Suppressor macrophage treated with lipopolysaccharide for 4 hours (primary cell): Measurements from ENCODE around the gene RASGRF2.

Source experiments
- DNase-seq: peaks from one replicate; pipeline ENCODE4 v3.0.0-alpha.2; 2020

RASGRF2 gene

GRCh38 chr5:81213070-81213469 is 252.9 kb downstream of the RASGRF2 start:
- DNase-seq = no peak

- no peak for DNase-seq
These were observed 254.7 kb downstream of the RASGRF2 start for GRCh38 chr5:81214848-81215247.

- DNase-seq = no peak
These were observed 256.0 kb downstream of the RASGRF2 start for GRCh38 chr5:81216152-81216551.

GRCh38 chr5:81219389-81219788 is 259.2 kb downstream of the RASGRF2 start:
- DNase-seq = no peak

GRCh38 chr5:81222285-81222684 is 262.1 kb downstream of the RASGRF2 start:
- DNase-seq = no peak

GRCh38 chr5:81225463-81225862 is 265.3 kb downstream of the RASGRF2 start:
- no peak for DNase-seq

- DNase-seq = no peak
These were observed 266.1 kb downstream of the RASGRF2 start for GRCh38 chr5:81226286-81226685.

GRCh38 chr5:81226949-81227348 is 266.8 kb downstream of the RASGRF2 start:
- no peak for DNase-seq

GRCh38 chr5:81228084-81228483 is 267.9 kb downstream of the RASGRF2 start:
- DNase-seq = no peak

GRCh38 chr5:81230416-81230815 is 270.3 kb downstream of the RASGRF2 start:
- no peak for DNase-seq

GRCh38 chr5:81232464-81233079 is 272.4 kb downstream of the RASGRF2 start:
- no peak for DNase-seq

- DNase-seq = no peak
These were observed 273.0 kb downstream of the RASGRF2 start, which contains the start of gene CKMT2 for GRCh38 chr5:81233080-81233634. Gene CKMT2 (plus strand): TSS chr5:81233322. CDS start chr5:81251133, 17,811 bp downstream.

- DNase-seq = no peak
These were observed 274.1 kb downstream of the RASGRF2 start for GRCh38 chr5:81234299-81234698.

- DNase-seq = no peak
These were observed 274.6 kb downstream of the RASGRF2 start for GRCh38 chr5:81234801-81235200.

GRCh38 chr5:81235287-81236072 is 275.3 kb downstream of the RASGRF2 start:
- DNase-seq = no peak

- no peak for DNase-seq
These were observed 278.3 kb downstream of the RASGRF2 start for GRCh38 chr5:81238460-81238859.

GRCh38 chr5:81239613-81240012 is 279.4 kb downstream of the RASGRF2 start:
- DNase-seq = no peak

GRCh38 chr5:81241001-81241400 is 280.8 kb downstream of the RASGRF2 start:
- DNase-seq = no peak

- no peak for DNase-seq
These were observed 281.9 kb downstream of the RASGRF2 start for GRCh38 chr5:81241961-81242648.

- no peak for DNase-seq
These were observed 282.8 kb downstream of the RASGRF2 start for GRCh38 chr5:81242906-81243436.

GRCh38 chr5:81244451-81244850 is 284.3 kb downstream of the RASGRF2 start:
- DNase-seq = peak; percentile 1

- DNase-seq = no peak
These were observed 285.7 kb downstream of the RASGRF2 start for GRCh38 chr5:81245871-81246235.

GRCh38 chr5:81246697-81247096 is 286.5 kb downstream of the RASGRF2 start:
- DNase-seq = no peak
